HG03378 (cell line): ENCODE results near the gene PSD4.
"Not testable (repeated sequence)": the region's sequence is repeated elsewhere in the genome, so short reads cannot be mapped to it uniquely, and the experiment has no call there.

Experiments used
- ATAC-seq: cut with Tn5 transposase; IDR thresholded peaks from one replicate; pipeline ENCODE4 v1.9.1; 2021; ENCODE audit warnings: mild to moderate bottlenecking, moderate library complexity; ENCODE audit not compliant: unreplicated experiment

The PSD4 gene

GRCh38 chr2:113235347-113236226 is 61.8 kb downstream of the PSD4 start:
- ATAC-seq: not testable (repeated sequence)

- ATAC-seq: no peak
These were observed 62.8 kb downstream of the PSD4 start for GRCh38 chr2:113236367-113237159.

GRCh38 chr2:113237604-113238160 is 63.9 kb downstream of the PSD4 start:
- ATAC-seq: no peak

GRCh38 chr2:113238871-113239839 is 65.4 kb downstream of the PSD4 start:
- ATAC-seq: no peak

GRCh38 chr2:113240150-113240914 is 66.6 kb downstream of the PSD4 start:
- ATAC-seq: no peak

GRCh38 chr2:113240915-113241911 is 67.4 kb downstream of the PSD4 start:
- no peak for ATAC-seq

GRCh38 chr2:113242327-113242726 is 68.6 kb downstream of the PSD4 start:
- ATAC-seq: no peak

GRCh38 chr2:113245276-113245711 is 71.5 kb downstream of the PSD4 start:
- no peak for ATAC-seq

GRCh38 chr2:113246606-113247005 is 72.8 kb downstream of the PSD4 start:
- ATAC-seq: no peak

- ATAC-seq: peak; percentile 64
These were observed 75.4 kb downstream of the PSD4 start for GRCh38 chr2:113248997-113249770.

- ATAC-seq: no peak
These were observed 77.3 kb downstream of the PSD4 start for GRCh38 chr2:113251118-113251517.

GRCh38 chr2:113252047-113252590 is 78.3 kb downstream of the PSD4 start:
- ATAC-seq: no peak

- ATAC-seq: no peak
These were observed 79.7 kb downstream of the PSD4 start for GRCh38 chr2:113253453-113253852.

GRCh38 chr2:113255140-113256070 is 81.6 kb downstream of the PSD4 start:
- ATAC-seq: no peak

- ATAC-seq: no peak
These were observed 83.9 kb downstream of the PSD4 start for GRCh38 chr2:113257516-113258264.
